ENCODE results near the gene INPP4B.

The INPP4B gene

DNA sequence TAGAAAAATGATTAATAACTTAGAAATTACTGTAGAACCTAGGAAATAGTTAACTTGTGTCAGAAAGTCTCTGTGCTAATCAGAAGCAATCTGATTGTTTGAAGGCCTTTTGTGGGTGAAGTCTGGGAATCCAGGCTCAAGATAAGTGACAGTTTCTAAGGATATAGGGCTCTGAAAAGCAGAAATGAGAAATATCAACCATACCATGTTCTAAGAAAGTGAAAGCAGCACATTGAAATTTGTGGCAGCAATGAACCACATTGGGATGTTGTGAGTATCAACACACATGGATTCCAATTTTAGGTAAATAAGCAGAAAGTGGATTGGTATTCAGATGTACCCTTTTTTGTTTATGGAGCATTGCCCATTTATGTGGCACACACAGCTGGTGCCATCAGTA, 745.2 kb downstream of the INPP4B start:
- Histone ChIP-seq H2BK15ac (ENCODE audit: low read length) (no peak overlapping the region), H3K4ac (ENCODE audit: low read length) (no peak overlapping the region), H2AK5ac (ENCODE audit: low read depth, low read length) (no peak overlapping the region), H3K27me3 (ENCODE audit: control insufficient read depth in 3 of 3, insufficient read depth in 3 of 3, low read depth in 1 of 3, low read length in 3 of 3) (no peaks in the 10 kb centered on the region), H4K8ac (ENCODE audit: low read depth, low read length) (no peak overlapping the region), H4K91ac (ENCODE audit: low read depth, low read length, poor library complexity) (no peak overlapping the region), H3K36me3 (replicated peaks in 1 of 2; ENCODE audit: control insufficient read depth in 2 of 2, insufficient read depth in 2 of 2, low read length in 2 of 2) (no peaks in the 10 kb centered on the region), H2BK120ac (ENCODE audit: low read depth, low read length) (no peak overlapping the region), H2AFZ (ENCODE audit: low read length) (no peak overlapping the region), H3K27ac (replicated peaks; ENCODE audit: low read length) (no peak overlapping the region), H3K23ac (ENCODE audit: low read depth, low read length, poor library complexity) (no peak overlapping the region), H3K9ac (ENCODE audit: low read depth, low read length, poor library complexity) (no peak overlapping the region), H3K18ac (ENCODE audit: low read length) (no peak overlapping the region), H2BK5ac (ENCODE audit: low read length) (no peak overlapping the region), H3K4me3 (ENCODE audit: low read length in 2 of 2) (no peak overlapping the region), H3K9me3 (replicated peaks in 1 of 2; ENCODE audit: control insufficient read depth in 2 of 2, insufficient read depth in 1 of 2, low read depth in 1 of 2, low read length in 2 of 2) (no peaks in the 10 kb centered on the region), H3K4me1 (ENCODE audit: control insufficient read depth in 2 of 2, insufficient read depth in 1 of 2, low read depth in 1 of 2, low read length in 2 of 2) (peaks cover 0 to 3% of the 10 kb centered on the region in 2 donors), H3K79me1 (ENCODE audit: low read depth, low read length) (no peaks in the 10 kb centered on the region), H3K4me2 (ENCODE audit: insufficient read depth, low read length, poor library complexity, severe bottlenecking) (no peak overlapping the region), H2BK12ac (ENCODE audit: low read length) (no peak overlapping the region), H3K14ac (ENCODE audit: low read length) (no peak overlapping the region)
- no peak for DNase-seq (ENCODE audit: low spot score)

DNA sequence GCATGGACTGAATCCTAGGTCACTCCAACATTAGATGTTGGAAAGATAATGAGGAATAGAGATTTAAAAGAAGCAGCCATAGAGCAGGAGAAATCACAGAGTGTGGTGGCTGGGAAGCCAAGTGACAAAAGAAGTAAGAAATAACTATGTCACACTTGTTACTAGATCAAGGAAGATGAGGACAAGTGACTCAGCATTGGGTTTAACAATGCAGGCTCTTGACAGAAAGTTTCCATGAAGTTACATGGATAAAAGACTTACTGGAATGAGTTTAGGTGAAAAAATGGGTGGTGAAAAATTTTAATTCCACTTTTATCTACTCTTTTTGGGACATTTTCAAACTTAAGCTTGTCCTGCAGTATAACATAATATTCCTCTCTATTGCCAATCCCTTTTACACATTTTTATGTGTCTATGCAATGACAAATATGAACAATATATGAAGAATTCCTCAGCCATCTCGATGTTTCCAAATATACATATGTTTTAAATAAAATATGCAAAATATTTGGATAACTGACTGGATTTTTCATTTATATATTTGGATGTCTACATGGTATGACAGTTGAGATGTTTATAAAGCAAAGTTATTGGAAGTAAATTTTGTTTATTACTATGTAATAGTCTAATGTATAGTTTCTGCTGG, 747.1 kb downstream of the INPP4B start:
- DNase-seq (ENCODE audit: low spot score): no peak
- H3K9me3 ChIP-seq (replicated peaks in 1 of 2; ENCODE audit: control insufficient read depth in 2 of 2, insufficient read depth in 1 of 2, low read depth in 1 of 2, low read length in 2 of 2): no peaks in the 10 kb centered on the region
- no peak overlapping the region for H2AFZ ChIP-seq (ENCODE audit: low read length)
- H2BK12ac ChIP-seq (ENCODE audit: low read length): no peak overlapping the region
- WGBS, 2 donors (ENCODE audit: extremely low coverage in 2 of 2, insufficient read length in 2 of 2, insufficient replicate concordance in 1 of 2): no CpG with 5 or more reads among the region's 1 CpG
- H3K27ac ChIP-seq (replicated peaks; ENCODE audit: low read length): no peak overlapping the region
- H3K36me3 ChIP-seq (replicated peaks in 1 of 2; ENCODE audit: control insufficient read depth in 2 of 2, insufficient read depth in 2 of 2, low read length in 2 of 2): no peaks in the 10 kb centered on the region
- H3K4me3 ChIP-seq (ENCODE audit: low read length in 2 of 2): no peak overlapping the region
- H3K4me1 ChIP-seq (ENCODE audit: control insufficient read depth in 2 of 2, insufficient read depth in 1 of 2, low read depth in 1 of 2, low read length in 2 of 2): peaks cover 0 to 3% of the 10 kb centered on the region in 2 donors
- H3K23ac ChIP-seq (ENCODE audit: low read depth, low read length, poor library complexity): no peak overlapping the region
- no peak overlapping the region for H2BK120ac ChIP-seq (ENCODE audit: low read depth, low read length)
- no peak overlapping the region for H3K4ac ChIP-seq (ENCODE audit: low read length)
- no peak overlapping the region for H3K9ac ChIP-seq (ENCODE audit: low read depth, low read length, poor library complexity)
- H3K14ac ChIP-seq (ENCODE audit: low read length): no peak overlapping the region
- H2BK5ac ChIP-seq (ENCODE audit: low read length): no peak overlapping the region
- no peak overlapping the region for H4K8ac ChIP-seq (ENCODE audit: low read depth, low read length)
- H2BK15ac ChIP-seq (ENCODE audit: low read length): no peak overlapping the region
- no peaks in the 10 kb centered on the region for H3K27me3 ChIP-seq (ENCODE audit: control insufficient read depth in 3 of 3, insufficient read depth in 3 of 3, low read depth in 1 of 3, low read length in 3 of 3)
- no peak overlapping the region for H3K18ac ChIP-seq (ENCODE audit: low read length)
- no peak overlapping the region for H3K4me2 ChIP-seq (ENCODE audit: insufficient read depth, low read length, poor library complexity, severe bottlenecking)
- H2AK5ac ChIP-seq (ENCODE audit: low read depth, low read length): no peak overlapping the region
- no peaks in the 10 kb centered on the region for H3K79me1 ChIP-seq (ENCODE audit: low read depth, low read length)
- H4K91ac ChIP-seq (ENCODE audit: low read depth, low read length, poor library complexity): no peak overlapping the region

DNA sequence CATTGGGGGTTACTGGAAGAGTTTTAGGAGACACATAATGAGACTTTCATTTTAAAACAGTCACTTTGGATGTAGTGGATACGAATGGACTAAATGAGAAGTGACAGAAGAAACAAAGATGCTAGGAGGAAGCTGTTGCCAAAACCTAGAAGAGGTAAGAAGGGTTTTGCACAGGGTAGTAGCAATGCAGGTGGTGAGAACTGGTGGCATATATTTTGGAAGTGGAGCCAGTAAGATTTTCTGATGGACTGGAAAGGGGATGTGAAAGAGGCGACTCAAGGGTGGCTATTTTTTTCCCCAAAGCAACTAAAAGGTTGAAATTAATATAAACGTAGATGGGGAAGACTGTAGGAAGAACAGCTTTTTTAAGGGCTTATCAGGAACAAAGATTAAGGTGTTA, 747.7 kb downstream of the INPP4B start:
- no peak overlapping the region for H3K18ac ChIP-seq (ENCODE audit: low read length)
- H2AK5ac ChIP-seq (ENCODE audit: low read depth, low read length): no peak overlapping the region
- H3K36me3 ChIP-seq (replicated peaks in 1 of 2; ENCODE audit: control insufficient read depth in 2 of 2, insufficient read depth in 2 of 2, low read length in 2 of 2): no peaks in the 10 kb centered on the region
- no peak overlapping the region for H2BK12ac ChIP-seq (ENCODE audit: low read length)
- no peak overlapping the region for H2BK15ac ChIP-seq (ENCODE audit: low read length)
- H2BK120ac ChIP-seq (ENCODE audit: low read depth, low read length): no peak overlapping the region
- H3K23ac ChIP-seq (ENCODE audit: low read depth, low read length, poor library complexity): no peak overlapping the region
- no peak overlapping the region for H4K8ac ChIP-seq (ENCODE audit: low read depth, low read length)
- WGBS, 2 donors (ENCODE audit: extremely low coverage in 2 of 2, insufficient read length in 2 of 2, insufficient replicate concordance in 1 of 2): no CpG with 5 or more reads among the region's 3 CpGs
- H3K4ac ChIP-seq (ENCODE audit: low read length): no peak overlapping the region
- H3K9ac ChIP-seq (ENCODE audit: low read depth, low read length, poor library complexity): no peak overlapping the region
- H2AFZ ChIP-seq (ENCODE audit: low read length): no peak overlapping the region
- H3K9me3 ChIP-seq (replicated peaks in 1 of 2; ENCODE audit: control insufficient read depth in 2 of 2, insufficient read depth in 1 of 2, low read depth in 1 of 2, low read length in 2 of 2): no peaks in the 10 kb centered on the region
- DNase-seq (ENCODE audit: low spot score): no peak
- H3K27me3 ChIP-seq (ENCODE audit: control insufficient read depth in 3 of 3, insufficient read depth in 3 of 3, low read depth in 1 of 3, low read length in 3 of 3): no peaks in the 10 kb centered on the region
- H3K79me1 ChIP-seq (ENCODE audit: low read depth, low read length): no peaks in the 10 kb centered on the region
- H3K4me3 ChIP-seq (ENCODE audit: low read length in 2 of 2): no peak overlapping the region
- H2BK5ac ChIP-seq (ENCODE audit: low read length): no peak overlapping the region
- H3K4me2 ChIP-seq (ENCODE audit: insufficient read depth, low read length, poor library complexity, severe bottlenecking): no peak overlapping the region
- peaks cover 0 to 3% of the 10 kb centered on the region in 2 donors for H3K4me1 ChIP-seq (ENCODE audit: control insufficient read depth in 2 of 2, insufficient read depth in 1 of 2, low read depth in 1 of 2, low read length in 2 of 2)
- H3K27ac ChIP-seq (replicated peaks; ENCODE audit: low read length): no peak overlapping the region
- H4K91ac ChIP-seq (ENCODE audit: low read depth, low read length, poor library complexity): no peak overlapping the region
- H3K14ac ChIP-seq (ENCODE audit: low read length): no peak overlapping the region

DNA sequence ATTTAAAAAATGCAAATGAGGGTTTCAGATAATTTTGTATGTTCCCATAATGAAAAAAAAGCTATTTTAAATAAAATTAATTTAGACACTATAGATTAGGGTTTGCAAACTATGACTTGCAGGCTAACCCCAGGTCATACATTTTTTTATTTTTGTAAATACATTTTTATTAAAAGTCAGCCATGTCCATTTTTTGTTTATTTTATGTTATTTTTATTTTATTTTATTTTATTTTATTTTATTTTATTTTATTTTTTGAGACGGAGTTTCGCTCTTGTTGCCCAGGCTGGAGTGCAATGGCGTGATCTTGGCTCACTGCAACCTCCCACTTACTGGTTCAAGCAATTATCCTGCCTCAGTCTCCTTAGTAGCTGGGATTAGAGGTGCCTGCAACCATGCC, 749.1 kb downstream of the INPP4B start:
- Histone ChIP-seq H3K36me3 (replicated peaks in 1 of 2; ENCODE audit: control insufficient read depth in 2 of 2, insufficient read depth in 2 of 2, low read length in 2 of 2) (no peaks in the 10 kb centered on the region), H2BK5ac (ENCODE audit: low read length) (no peak overlapping the region), H3K27me3 (ENCODE audit: control insufficient read depth in 3 of 3, insufficient read depth in 3 of 3, low read depth in 1 of 3, low read length in 3 of 3) (no peaks in the 10 kb centered on the region)

More for the DNA sequence above, 749.1 kb downstream of the INPP4B start:
- H3K23ac ChIP-seq (ENCODE audit: low read depth, low read length, poor library complexity): no peak overlapping the region
- DNase-seq (ENCODE audit: low spot score): no peak
- H3K9me3 ChIP-seq (replicated peaks in 1 of 2; ENCODE audit: control insufficient read depth in 2 of 2, insufficient read depth in 1 of 2, low read depth in 1 of 2, low read length in 2 of 2): no peaks in the 10 kb centered on the region
- H3K4me1 ChIP-seq (ENCODE audit: control insufficient read depth in 2 of 2, insufficient read depth in 1 of 2, low read depth in 1 of 2, low read length in 2 of 2): peaks cover 0 to 3% of the 10 kb centered on the region in 2 donors
- H2AK5ac ChIP-seq (ENCODE audit: low read depth, low read length): no peak overlapping the region
- no peak overlapping the region for H4K91ac ChIP-seq (ENCODE audit: low read depth, low read length, poor library complexity)
- WGBS, 2 donors (ENCODE audit: extremely low coverage in 2 of 2, insufficient read length in 2 of 2, insufficient replicate concordance in 1 of 2): no CpG with 5 or more reads among the region's 3 CpGs
- H2AFZ ChIP-seq (ENCODE audit: low read length): no peak overlapping the region
- H2BK12ac ChIP-seq (ENCODE audit: low read length): no peak overlapping the region
- H3K27ac ChIP-seq (replicated peaks; ENCODE audit: low read length): no peak overlapping the region
- H3K4ac ChIP-seq (ENCODE audit: low read length): no peak overlapping the region
- H3K18ac ChIP-seq (ENCODE audit: low read length): no peak overlapping the region
- no peak overlapping the region for H2BK120ac ChIP-seq (ENCODE audit: low read depth, low read length)
- no peak overlapping the region for H4K8ac ChIP-seq (ENCODE audit: low read depth, low read length)
- no peak overlapping the region for H3K4me2 ChIP-seq (ENCODE audit: insufficient read depth, low read length, poor library complexity, severe bottlenecking)
- no peak overlapping the region for H3K4me3 ChIP-seq (ENCODE audit: low read length in 2 of 2)
- no peak overlapping the region for H2BK15ac ChIP-seq (ENCODE audit: low read length)
- no peaks in the 10 kb centered on the region for H3K79me1 ChIP-seq (ENCODE audit: low read depth, low read length)
- no peak overlapping the region for H3K14ac ChIP-seq (ENCODE audit: low read length)
- no peak overlapping the region for H3K9ac ChIP-seq (ENCODE audit: low read depth, low read length, poor library complexity)
